Ovary (tissue), 3 donors: ENCODE data around the gene SLMAP.

Experiments
- CTCF ChIP-seq, 3 donors: fragments of 450-650 bp in 2 of 3; fragments of 200-600 bp in 1 of 3; IDR thresholded peaks; one replicate each; pipeline versions ENCODE4 v1.5.1 to v1.8.0; 2016 to 2022; ENCODE audit warnings: antibody characterized with exemption in 3 of 3, mild to moderate bottlenecking in 1 of 3
- EP300 ChIP-seq: sonication (generic); formaldehyde crosslinking; IDR thresholded peaks from one replicate; pipeline ENCODE4 v1.6.1; 2017; ENCODE audit warnings: antibody characterized with exemption
- POLR2A ChIP-seq: fragments of 450-650 bp; IDR thresholded peaks from one replicate; pipeline ENCODE4 v1.6.1; 2017; ENCODE audit warnings: antibody characterized with exemption, mild to moderate bottlenecking, moderate library complexity
- donor health status: DM: no; HTN: no; CAD: no.

DNA sequence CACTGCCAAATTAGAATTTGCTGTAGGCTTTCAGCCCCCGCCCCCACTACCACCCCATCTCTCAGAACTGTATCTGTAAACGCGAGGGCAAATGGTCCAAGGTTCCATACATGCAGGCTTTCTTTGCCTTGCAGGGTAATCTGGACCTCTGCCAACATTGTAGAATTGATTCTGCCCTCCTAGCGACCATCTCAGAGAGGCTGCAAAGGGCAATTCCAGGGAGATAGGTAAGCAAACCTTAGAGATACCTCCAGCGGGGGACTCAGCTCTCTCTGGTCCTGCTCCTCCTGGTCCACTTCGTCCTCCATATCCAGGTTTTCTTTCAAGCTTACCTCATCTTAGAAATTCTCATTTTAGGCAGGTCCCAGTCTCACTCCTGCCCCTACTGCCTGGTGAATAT lies 64.4 kb downstream of the SLMAP start:
- TF ChIP-seq CTCF (IDR thresholded peaks at IDR 0.05) (no peak), EP300 (no peak), POLR2A (no peak)
